Upper lobe of left lung (tissue), 6 donors: ENCODE data around the gene FKRP. TPM values are rescaled to one million over a fixed set of nuclear protein-coding genes. Genes with fewer than 3 reads are reported as not detected.
A peak's percentile ranks its signal among the peaks of the same experiment; 100 is the strongest.

Experiments used
- ATAC-seq, 2 donors: fragments of 200-7000 bp; cut with Tn5 transposase; one replicate each; pipeline ENCODE4 v1.9.1; 2022; ENCODE audit warnings: mild to moderate bottlenecking in 2 of 2, moderate library complexity in 2 of 2; ENCODE audit not compliant: low FRiP score in 2 of 2
- DNase-seq, 2 donors: peaks; one replicate each; pipeline ENCODE4 v3.0.0-alpha.2; 2019 to 2020
- H3K27ac ChIP-seq, 4 donors: fragments of 200-600 bp; sonication (generic); one replicate each; pipeline ENCODE4 v1.5.1; 2016 to 2019
- H3K27me3 ChIP-seq, 4 donors: fragments of 200-600 bp; sonication (generic); one replicate each; pipeline ENCODE4 v1.5.1; 2017 to 2019
- H3K36me3 ChIP-seq, 4 donors: fragments of 200-600 bp; sonication (generic); one replicate each; pipeline ENCODE4 v1.5.1; 2016 to 2019
- H3K4me1 ChIP-seq, 4 donors: fragments of 200-600 bp; sonication (generic); one replicate each; pipeline ENCODE4 v1.5.1; 2018 to 2019
- H3K4me3 ChIP-seq, 4 donors: fragments of 200-600 bp; sonication (generic); one replicate each; pipeline ENCODE4 v1.5.1; 2017 to 2019; ENCODE audit warnings: mild to moderate bottlenecking in 2 of 4, moderate library complexity in 1 of 4
- H3K9me3 ChIP-seq, 4 donors: fragments of 200-600 bp; sonication (generic); one replicate each; pipeline ENCODE4 v1.5.1; 2018 to 2019
- CTCF ChIP-seq, 6 experiments: fragments of 450-650 bp in 4 of 6; fragments of 200-600 bp in 2 of 6; sonication (generic) in 2 of 6; IDR thresholded peaks; one replicate each; pipeline ENCODE4 v1.5.1; 2016 to 2019; ENCODE audit warnings: antibody characterized with exemption in 6 of 6
- EP300 ChIP-seq, 4 donors: sonication (generic); formaldehyde crosslinking; IDR thresholded peaks; one replicate each; pipeline ENCODE4 v1.5.1; 2017; ENCODE audit warnings: antibody characterized with exemption in 4 of 4, control low read depth in 2 of 4
- POLR2A ChIP-seq, 4 donors: fragments of 450-650 bp; IDR thresholded peaks; one replicate each; pipeline ENCODE4 v1.5.1; 2016 to 2017; ENCODE audit warnings: antibody characterized with exemption in 4 of 4, mild to moderate bottlenecking in 2 of 4
- POLR2AphosphoS5 ChIP-seq, 2 donors: sonication (generic); formaldehyde crosslinking; IDR thresholded peaks; one replicate each; pipeline ENCODE4 v1.5.1; 2017; ENCODE audit warnings: antibody characterized with exemption in 2 of 2
- WGBS, 2 donors: methylation state at CpG; one replicate each; pipeline ENCODE4 v1.1.5; 2017 to 2018; 5-methylcytosine and 5-hydroxymethylcytosine counted together
- total RNA-seq, 6 donors: library from RNA; depleted of rRNA in 4 of 6; stranded (reverse); fragments of >200 nt in 4 of 6; gene quantifications; one replicate each; pipeline versions ENCODE4 v1.1.0 to v1.2.1, GENCODE V29; 2016 to 2021
- donor health status: DM: no; HTN: no; CAD: no; lungs with moderate emphysema.
- donor health status: DM: no; HTN: yes; CAD: no; lungs with severe emphysema.

Gene FKRP
- total RNA-seq, 6 donors from 2014 or later, result 16.6 to 26.2 (median 19.3) TPM

DNA sequence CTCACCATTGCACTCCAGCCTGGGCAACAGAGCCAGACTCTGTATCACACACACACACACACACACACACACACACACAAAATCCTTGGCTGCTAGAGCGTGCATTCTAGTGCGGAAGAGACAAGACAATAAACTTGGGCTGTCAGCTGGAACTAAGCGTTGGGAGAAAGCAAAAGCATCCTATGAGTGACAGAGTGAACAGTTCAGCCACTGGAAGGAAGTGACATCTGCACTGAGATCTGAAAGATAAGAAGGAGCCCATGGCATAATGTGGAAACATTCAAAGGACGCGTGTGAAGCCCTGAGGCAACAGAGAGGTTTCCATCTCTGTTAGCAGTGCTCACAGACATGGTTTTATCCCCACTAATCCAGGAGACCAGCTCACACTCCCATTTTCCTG, 46.1 kb downstream of the FKRP start:
- H3K4me1 ChIP-seq, result peaks cover 18 to 29% (median 22%) of the 10 kb centered on the region in 4 donors
- ATAC-seq, result no peak

GRCh38 chr19:46797881-46798280, 52.0 kb downstream of the FKRP start:
- no peaks in the 10 kb centered on the region for H3K36me3 ChIP-seq
- TF ChIP-seq EP300 (IDR thresholded peaks at IDR 0.05) (no peak), CTCF (IDR thresholded peaks at IDR 0.05) (no peak), POLR2A (IDR thresholded peaks at IDR 0.05) (no peak), POLR2AphosphoS5 (IDR thresholded peaks at IDR 0.05) (no peak)
- DNase-seq (no peak), ATAC-seq (no peak)
- no peaks in the 10 kb centered on the region for H3K9me3 ChIP-seq
- WGBS, 2 donors, result 92 to 93% methylated on average over 1 of the region's 1 CpG
- no peak overlapping the region for H3K27ac ChIP-seq
- no peak overlapping the region for H3K4me3 ChIP-seq
- H3K4me1 ChIP-seq, result peaks cover 3 to 10% (median 7%) of the 10 kb centered on the region in 4 donors
- no peaks in the 10 kb centered on the region for H3K27me3 ChIP-seq

More for the DNA sequence above, 46.1 kb downstream of the FKRP start:
- no peaks in the 10 kb centered on the region for H3K27me3 ChIP-seq
- DNase-seq, result no peak
- TF ChIP-seq POLR2A (IDR thresholded peaks at IDR 0.05) (no peak), POLR2AphosphoS5 (IDR thresholded peaks at IDR 0.05) (peak in 1 of 2 donors; percentile 13), EP300 (IDR thresholded peaks at IDR 0.05) (no peak), CTCF (IDR thresholded peaks at IDR 0.05) (no peak)
- H3K27ac ChIP-seq, result peak overlapping the region in 2 of 4 donors; percentile 26 to 32
- no peaks in the 10 kb centered on the region for H3K9me3 ChIP-seq
- H3K36me3 ChIP-seq, result no peaks in the 10 kb centered on the region
- H3K4me3 ChIP-seq, result no peak overlapping the region
- WGBS, 2 donors, result 37 to 41% methylated on average over 5 of the region's 5 CpGs

DNA sequence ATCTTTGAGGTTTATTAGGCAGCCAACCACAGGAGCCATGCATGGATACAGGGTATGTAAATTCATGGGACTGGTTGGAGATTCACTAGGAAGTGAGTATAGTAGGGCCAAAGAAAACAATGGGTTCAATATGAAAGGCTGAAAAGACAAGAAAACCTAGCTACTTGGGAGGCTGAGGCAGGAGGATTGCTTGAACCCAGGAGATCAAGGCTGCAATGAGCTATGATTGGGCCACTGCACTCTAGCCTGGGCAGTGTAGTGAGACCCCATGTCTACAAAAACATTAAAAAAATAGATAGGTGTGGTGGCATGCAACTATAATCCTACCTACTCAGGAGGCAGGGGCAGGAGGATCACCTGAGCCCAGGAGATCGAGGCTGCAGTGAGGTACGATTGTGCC, 52.9 kb downstream of the FKRP start:
- Histone ChIP-seq H3K4me3 (no peak overlapping the region), H3K36me3 (no peaks in the 10 kb centered on the region), H3K4me1 (peaks cover 3 to 6% (median 5%) of the 10 kb centered on the region in 4 donors), H3K27ac (no peak overlapping the region), H3K9me3 (no peaks in the 10 kb centered on the region), H3K27me3 (no peaks in the 10 kb centered on the region)
- ATAC-seq (no peak), DNase-seq (no peak)
- no peak for TF ChIP-seq EP300 (IDR thresholded peaks at IDR 0.05)
- no peak for TF ChIP-seq CTCF (IDR thresholded peaks at IDR 0.05)
- TF ChIP-seq POLR2A (IDR thresholded peaks at IDR 0.05), result no peak
- no peak for TF ChIP-seq POLR2AphosphoS5 (IDR thresholded peaks at IDR 0.05)
- WGBS, 2 donors, result 91 to 98% methylated on average over 2 of the region's 2 CpGs

GRCh38 chr19:46802152-46802551, 56.3 kb downstream of the FKRP start:
- ATAC-seq, result peak in 1 of 2 donors; percentile 41
- H3K4me1 ChIP-seq, result no peaks in the 10 kb centered on the region
- no peak for DNase-seq

More at GRCh38 chr19:46802152-46802551, 56.3 kb downstream of the FKRP start:
- Histone ChIP-seq H3K27me3 (no peaks in the 10 kb centered on the region), H3K27ac (no peak overlapping the region), H3K36me3 (no peaks in the 10 kb centered on the region), H3K4me3 (no peak overlapping the region), H3K9me3 (no peaks in the 10 kb centered on the region)
- TF ChIP-seq POLR2AphosphoS5 (IDR thresholded peaks at IDR 0.05), result no peak
- no peak for TF ChIP-seq EP300 (IDR thresholded peaks at IDR 0.05)
- no peak for TF ChIP-seq CTCF (IDR thresholded peaks at IDR 0.05)
- TF ChIP-seq POLR2A (IDR thresholded peaks at IDR 0.05), result no peak
- 93 to 100% methylated on average over 5 of the region's 5 CpGs for WGBS, 2 donors
